Activated CD4-positive, alpha-beta T cell treated with anti-CD3 and anti-CD28 coated beads for 36 hours (primary cell): ENCODE data around the gene YPEL1. TPM values are rescaled to one million over a fixed set of nuclear protein-coding genes. Genes with fewer than 3 reads are reported as not detected.
A peak's percentile ranks its signal among the peaks of the same experiment; 100 is the strongest.
"Not testable (repeated sequence)": the region's sequence is repeated elsewhere in the genome, so short reads cannot be mapped to it uniquely, and the experiment has no call there.

Experiments used
- ATAC-seq: fragments of 200-7000 bp; cut with Tn5 transposase; one replicate; pipeline ENCODE4 v1.10.0; 2021; ENCODE audit warnings: mild to moderate bottlenecking, moderate library complexity
- CTCF ChIA-PET: fragments of 350-600 bp; sonication (Branson Sonifier 250); formaldehyde crosslinking; loops from one replicate; lab custom pipeline; 2021; ENCODE audit warnings: antibody characterized with exemption; lab: Charles Lee
- POLR2A ChIA-PET: fragments of 350-600 bp; sonication (Branson Sonifier 250); formaldehyde crosslinking; loops from one replicate; lab custom pipeline; 2021; ENCODE audit warnings: antibody characterized with exemption, inconsistent platforms; lab: Charles Lee
- DNase-seq: peaks from one replicate; pipeline ENCODE4 v3.0.0-alpha.2; 2020
- H3K27ac Mint-ChIP-seq: one replicate; pipeline ENCODE4 v1.8.0; 2021; ENCODE audit warnings: mixed read lengths
- H3K27me3 Mint-ChIP-seq: one replicate; pipeline ENCODE4 v1.8.0; 2021; ENCODE audit warnings: mixed read lengths
- H3K36me3 Mint-ChIP-seq: one replicate; pipeline ENCODE4 v1.8.0; 2021; ENCODE audit warnings: low read depth, mixed read lengths
- H3K4me1 Mint-ChIP-seq: one replicate; pipeline ENCODE4 v1.8.0; 2021; ENCODE audit warnings: mixed read lengths
- H3K4me3 Mint-ChIP-seq: one replicate; pipeline ENCODE4 v1.8.0; 2021; ENCODE audit warnings: mild to moderate bottlenecking, moderate library complexity, mixed read lengths
- H3K9me3 Mint-ChIP-seq: one replicate; pipeline ENCODE4 v1.8.0; 2021; ENCODE audit warnings: low read depth, mixed read lengths
- intact Hi-C, 2 experiments: fragments of 100-400 bp; cut with DNase I in 1 of 2; cut with micrococcal nuclease in 1 of 2; formaldehyde crosslinking; loops; one replicate each; pipeline versions ENCODE4 v1.14.2 to v1.15.1; 2022 to 2024; cut with DNase I, micrococcal nuclease
- total RNA-seq, 2 experiments: library from RNA; stranded (reverse); gene quantifications; one replicate each; pipeline ENCODE4 v1.2.3, GENCODE V29; 2021

The YPEL1 gene
- total RNA-seq, 2 experiments from 2014 or later = 1.0 to 1.5 TPM

DNA sequence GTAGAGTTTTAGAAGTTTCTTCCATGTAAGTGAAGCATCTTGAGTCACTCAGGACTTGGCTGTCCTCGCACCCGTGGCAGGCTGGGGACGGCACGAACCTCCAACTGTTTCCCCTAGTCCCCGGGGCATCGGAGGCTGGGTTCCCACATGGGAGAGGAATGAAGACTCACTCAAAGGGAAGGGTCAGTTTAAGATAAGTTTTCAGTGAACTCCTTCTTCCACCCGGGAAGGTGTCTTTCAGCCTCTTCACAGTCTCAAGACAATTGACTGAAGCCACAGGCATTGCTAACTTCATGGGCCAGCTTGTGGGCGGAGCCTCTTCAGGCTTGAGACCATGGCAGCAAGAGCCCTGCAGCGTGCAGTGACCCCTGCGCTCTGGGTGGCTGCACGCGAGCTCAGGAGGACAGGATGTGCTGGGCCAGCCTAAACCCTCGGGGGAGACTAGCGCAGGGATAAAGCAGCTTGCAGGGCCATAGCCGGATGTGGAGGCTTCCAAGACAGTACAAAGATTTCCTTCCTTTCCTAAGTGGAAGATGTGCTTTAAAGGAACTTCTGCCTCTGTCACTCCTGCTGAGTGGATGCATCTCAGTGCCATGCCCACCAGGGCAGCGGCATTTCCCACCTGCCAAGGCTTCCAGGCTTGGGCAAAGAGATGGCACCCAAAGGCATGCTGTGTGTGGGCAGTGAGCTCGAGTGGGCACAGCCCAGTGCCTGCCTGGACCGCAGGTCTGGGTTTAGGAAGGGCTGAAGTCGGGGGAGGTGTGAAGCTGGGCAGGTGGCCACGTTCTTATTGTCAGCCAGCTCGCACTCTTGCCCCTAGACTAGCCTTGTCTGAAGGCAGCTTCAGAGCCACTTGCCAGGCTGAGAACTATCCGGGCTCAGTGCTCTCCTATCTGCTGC, 36.9 kb downstream of the YPEL1 start:
- CTCF ChIA-PET = interaction anchor here (0.6 to 1.0 kb wide), 2 partner anchors 169 to 254 kb away, joined by 3 read pairs; partner anchors contain the start of genes MAPK1 and PPM1F
- Mint-ChIP-seq H3K36me3 (peaks cover 9% of the 10 kb centered on the region), H3K27ac (no peak overlapping the region), H3K4me3 (no peak overlapping the region), H3K27me3 (no peaks in the 10 kb centered on the region), H3K9me3 (no peaks in the 10 kb centered on the region), H3K4me1 (no peaks in the 10 kb centered on the region)
- ATAC-seq (no peak), DNase-seq (no peak)
- POLR2A ChIA-PET = no interaction called here
- intact Hi-C loops = no loop called here

DNA sequence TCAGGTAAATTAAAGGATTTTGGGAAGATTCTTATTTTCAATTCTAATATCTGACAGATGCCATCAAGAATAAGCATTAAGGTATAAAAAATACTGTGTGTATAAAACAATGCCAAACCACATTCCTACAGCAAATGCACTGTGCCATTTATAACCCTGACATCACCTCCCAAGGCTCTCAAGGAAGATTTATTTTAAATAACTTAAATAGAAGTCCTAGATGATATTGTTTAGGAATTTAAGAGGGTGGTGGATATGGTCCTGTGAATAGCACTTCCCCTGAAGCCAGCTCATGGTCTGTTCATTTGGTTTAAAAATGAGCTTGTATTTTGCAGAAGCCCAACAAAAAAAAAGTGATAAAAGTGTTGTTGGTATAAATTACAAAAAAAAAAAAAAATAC, 37.7 kb downstream of the YPEL1 start:
- no peaks in the 10 kb centered on the region for H3K27me3 Mint-ChIP-seq
- ChIA-PET CTCF (interaction anchor here (0.6 kb wide), 1 partner anchor 170 kb away, joined by 3 read pairs; the partner anchor contains the start of gene MAPK1), POLR2A (no interaction called here)
- no peak overlapping the region for H3K4me3 Mint-ChIP-seq
- no peak for ATAC-seq
- intact Hi-C loops = no loop called here
- DNase-seq = no peak
- H3K9me3 Mint-ChIP-seq = no peaks in the 10 kb centered on the region
- H3K27ac Mint-ChIP-seq = no peak overlapping the region
- H3K4me1 Mint-ChIP-seq = no peaks in the 10 kb centered on the region
- peaks cover 9% of the 10 kb centered on the region for H3K36me3 Mint-ChIP-seq

DNA sequence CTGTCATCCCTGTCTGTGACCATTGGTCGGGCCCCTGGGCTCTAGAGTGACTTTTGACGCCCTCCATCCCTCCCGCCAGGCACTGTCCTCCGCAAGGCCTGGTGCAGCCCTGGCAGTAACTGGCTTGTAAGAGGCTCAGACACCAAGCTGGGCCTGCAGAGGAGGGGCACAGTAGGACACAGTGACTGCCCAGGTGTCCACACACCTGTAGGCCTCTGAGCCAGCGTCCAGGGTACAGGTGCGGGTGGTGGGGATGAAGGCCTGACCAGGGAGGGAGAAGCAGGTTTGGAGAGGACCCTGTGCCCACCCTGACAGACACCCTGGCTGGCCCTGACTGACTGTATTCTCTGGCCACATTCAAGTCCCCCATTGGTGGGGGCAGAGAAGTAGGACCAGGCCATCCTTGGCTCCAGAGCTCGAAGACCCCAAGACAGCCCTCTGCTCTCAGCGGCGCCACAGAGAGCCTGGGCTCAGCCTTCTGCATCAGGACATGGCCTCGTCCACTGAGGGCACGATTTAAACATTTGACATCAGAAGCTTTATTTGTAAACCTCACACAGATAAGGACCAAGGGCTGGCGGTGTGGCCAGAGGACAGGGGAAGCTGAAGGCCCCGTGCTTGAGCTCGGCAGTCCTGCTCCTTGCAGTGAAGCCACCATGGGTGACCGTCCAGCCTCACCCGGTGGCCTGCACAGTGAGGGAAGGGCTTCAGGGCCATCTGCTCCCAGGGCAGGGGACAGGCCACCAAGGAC, 38.4 kb downstream of the YPEL1 start:
- DNase-seq (no peak), ATAC-seq (no peak)
- Mint-ChIP-seq H3K4me1 (no peaks in the 10 kb centered on the region), H3K27ac (no peak overlapping the region), H3K4me3 (no peak overlapping the region), H3K27me3 (no peaks in the 10 kb centered on the region), H3K9me3 (no peaks in the 10 kb centered on the region), H3K36me3 (peaks cover 9% of the 10 kb centered on the region)
- ChIA-PET CTCF (no interaction called here), POLR2A (no interaction called here)
- intact Hi-C loops = no loop called here

DNA sequence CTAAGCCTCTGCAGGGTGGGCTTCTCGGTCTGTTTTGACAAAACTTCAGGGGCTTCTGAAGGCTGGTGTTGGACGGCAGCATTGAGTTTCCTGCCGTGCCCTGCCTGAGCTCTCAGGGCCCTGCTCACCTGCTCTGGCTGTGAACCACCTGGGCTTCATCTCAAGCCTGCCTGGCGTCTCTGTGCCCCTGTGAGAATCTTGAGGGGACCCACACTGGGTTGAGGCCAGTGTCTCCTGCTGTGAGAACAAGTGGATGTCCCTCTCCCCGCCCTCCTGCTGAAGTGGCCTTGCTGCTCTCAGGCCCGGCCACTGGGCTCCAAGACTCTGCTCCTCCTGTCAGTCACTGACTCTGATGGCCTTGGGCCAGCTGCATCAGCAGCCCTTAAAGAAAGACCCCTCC, 39.5 kb downstream of the YPEL1 start:
- DNase-seq (no peak), ATAC-seq (no peak)
- no peaks in the 10 kb centered on the region for H3K27me3 Mint-ChIP-seq
- CTCF ChIA-PET = no interaction called here
- POLR2A ChIA-PET = no interaction called here
- peaks cover 15% of the 10 kb centered on the region for H3K36me3 Mint-ChIP-seq
- peaks cover under 1% of the 10 kb centered on the region for H3K4me1 Mint-ChIP-seq
- H3K27ac Mint-ChIP-seq = no peak overlapping the region
- no peaks in the 10 kb centered on the region for H3K9me3 Mint-ChIP-seq
- intact Hi-C loops = no loop called here
- no peak overlapping the region for H3K4me3 Mint-ChIP-seq

DNA sequence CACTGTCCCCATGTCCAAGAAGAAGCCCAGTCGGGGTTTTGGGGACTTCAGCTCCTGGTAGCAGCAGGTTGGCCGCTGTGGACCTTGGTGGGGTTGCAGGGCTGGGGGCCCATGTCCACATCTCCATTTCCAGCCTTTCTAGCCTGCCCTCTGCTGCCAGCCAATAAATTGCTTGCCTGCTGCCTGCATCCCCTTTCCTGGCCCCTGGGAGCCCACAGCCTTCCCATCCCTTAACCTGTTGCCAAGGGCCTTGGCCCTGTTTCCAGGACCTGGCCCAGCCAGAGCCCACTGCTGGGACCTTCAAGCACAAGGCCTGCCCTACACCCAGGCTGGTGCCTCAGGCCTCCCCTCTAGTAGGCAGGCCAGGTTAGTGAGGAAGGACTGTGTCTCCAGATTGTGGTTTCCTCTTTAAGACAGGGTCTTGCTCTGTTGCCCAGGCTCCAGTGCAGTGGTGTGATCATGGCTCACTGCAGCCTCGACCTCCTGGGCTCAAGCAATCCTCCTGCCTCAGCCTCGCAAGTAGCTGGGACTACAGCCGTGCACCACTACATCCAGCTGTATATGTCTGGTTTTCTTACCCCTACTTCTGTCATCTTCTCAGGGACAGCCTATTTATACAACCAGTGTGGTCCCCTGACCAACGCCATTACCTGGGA, 40.0 kb downstream of the YPEL1 start:
- CTCF ChIA-PET = no interaction called here
- no peak for ATAC-seq
- Mint-ChIP-seq H3K9me3 (no peaks in the 10 kb centered on the region), H3K36me3 (peaks cover 17% of the 10 kb centered on the region), H3K4me1 (peaks cover 4% of the 10 kb centered on the region), H3K27ac (no peak overlapping the region), H3K4me3 (no peak overlapping the region), H3K27me3 (no peaks in the 10 kb centered on the region)
- POLR2A ChIA-PET = no interaction called here
- intact Hi-C loops = no loop called here
- no peak for DNase-seq

DNA sequence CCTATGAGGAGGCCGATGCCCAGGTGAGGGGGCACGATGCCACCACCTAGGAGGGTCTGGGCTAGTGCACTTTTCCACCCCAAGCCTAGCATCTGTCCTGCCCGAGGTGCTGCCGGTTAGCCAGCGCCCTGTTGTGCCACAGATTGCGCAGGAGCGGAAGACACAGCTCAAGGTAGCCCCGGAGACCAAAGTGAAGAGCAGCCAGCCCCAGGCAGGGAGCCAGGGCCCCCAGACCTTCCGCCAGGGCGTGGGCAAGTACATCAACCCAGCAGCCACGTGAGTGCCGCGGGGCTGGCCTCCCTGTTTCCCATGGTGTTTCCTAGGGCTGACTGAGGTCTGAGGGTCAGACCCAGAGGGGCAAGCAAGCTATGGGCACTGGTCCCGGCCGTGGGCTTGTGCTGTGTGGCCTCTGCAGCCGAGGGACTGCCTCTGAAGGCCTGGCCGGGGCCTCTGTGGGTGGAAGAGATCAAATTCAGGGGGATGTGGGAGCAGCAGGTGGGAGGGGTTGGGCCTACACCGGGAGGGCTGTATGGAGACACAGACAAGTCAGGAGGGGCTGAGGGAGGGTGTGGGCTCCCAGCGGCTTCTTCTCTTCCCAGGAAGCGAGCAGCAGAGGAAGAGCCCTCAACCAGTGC, 40.7 kb downstream of the YPEL1 start:
- ChIA-PET POLR2A (no interaction called here), CTCF (no interaction called here)
- no peak overlapping the region for H3K27ac Mint-ChIP-seq
- H3K4me3 Mint-ChIP-seq = no peak overlapping the region
- peaks cover 10% of the 10 kb centered on the region for H3K4me1 Mint-ChIP-seq
- H3K36me3 Mint-ChIP-seq = peaks cover 18% of the 10 kb centered on the region
- no peaks in the 10 kb centered on the region for H3K9me3 Mint-ChIP-seq
- intact Hi-C loops = no loop called here
- DNase-seq (no peak), ATAC-seq (no peak)
- no peaks in the 10 kb centered on the region for H3K27me3 Mint-ChIP-seq

DNA sequence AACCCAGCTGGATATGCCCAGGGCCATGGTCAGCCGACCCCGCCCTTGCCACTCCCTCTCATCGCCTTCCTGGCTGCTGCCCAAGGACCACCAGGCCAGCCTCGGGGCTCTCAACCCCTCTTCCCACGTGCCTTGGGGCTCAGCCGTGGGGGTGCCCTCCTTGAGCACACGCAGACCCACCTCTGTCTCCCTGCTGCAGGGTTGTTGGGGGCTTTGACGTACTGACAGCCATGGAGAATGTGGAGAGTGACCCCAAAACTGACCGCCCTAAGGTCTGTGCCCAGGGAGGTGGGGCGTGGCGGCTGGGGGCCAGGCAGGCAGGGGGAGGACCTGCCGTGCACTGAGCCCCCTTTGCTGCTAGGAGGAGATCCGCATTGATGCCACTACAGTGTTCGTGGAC, 41.2 kb downstream of the YPEL1 start:
- Mint-ChIP-seq H3K9me3 (no peaks in the 10 kb centered on the region), H3K27ac (no peak overlapping the region), H3K4me1 (peaks cover 15% of the 10 kb centered on the region), H3K27me3 (no peaks in the 10 kb centered on the region), H3K4me3 (no peak overlapping the region), H3K36me3 (peaks cover 22% of the 10 kb centered on the region)
- DNase-seq = no peak
- ChIA-PET POLR2A (no interaction called here), CTCF (no interaction called here)
- no peak for ATAC-seq
- intact Hi-C loops = no loop called here

DNA sequence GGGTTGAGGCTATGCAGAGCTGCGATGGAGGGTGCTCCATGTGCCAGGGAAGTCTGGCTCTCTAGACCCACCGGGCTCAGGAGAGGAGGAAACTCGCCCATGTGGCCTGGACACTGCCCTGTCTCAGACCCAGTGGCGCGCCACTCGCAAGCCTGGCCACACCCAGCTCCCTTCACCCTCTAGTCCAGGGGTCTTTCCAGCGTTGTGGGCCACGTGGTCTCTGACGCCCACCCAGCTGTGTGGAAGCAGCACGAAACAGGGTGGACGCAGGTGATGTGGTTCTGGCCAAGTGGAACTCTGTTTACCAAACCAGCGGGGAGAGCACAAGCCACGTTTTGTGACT, 41.6 kb downstream of the YPEL1 start:
- ATAC-seq (no peak), DNase-seq (no peak)
- peaks cover 22% of the 10 kb centered on the region for H3K36me3 Mint-ChIP-seq
- CTCF ChIA-PET = no interaction called here
- no peaks in the 10 kb centered on the region for H3K27me3 Mint-ChIP-seq
- H3K9me3 Mint-ChIP-seq = no peaks in the 10 kb centered on the region
- peaks cover 15% of the 10 kb centered on the region for H3K4me1 Mint-ChIP-seq
- intact Hi-C loops = no loop called here
- H3K4me3 Mint-ChIP-seq = no peak overlapping the region
- POLR2A ChIA-PET = no interaction called here
- H3K27ac Mint-ChIP-seq = no peak overlapping the region

DNA sequence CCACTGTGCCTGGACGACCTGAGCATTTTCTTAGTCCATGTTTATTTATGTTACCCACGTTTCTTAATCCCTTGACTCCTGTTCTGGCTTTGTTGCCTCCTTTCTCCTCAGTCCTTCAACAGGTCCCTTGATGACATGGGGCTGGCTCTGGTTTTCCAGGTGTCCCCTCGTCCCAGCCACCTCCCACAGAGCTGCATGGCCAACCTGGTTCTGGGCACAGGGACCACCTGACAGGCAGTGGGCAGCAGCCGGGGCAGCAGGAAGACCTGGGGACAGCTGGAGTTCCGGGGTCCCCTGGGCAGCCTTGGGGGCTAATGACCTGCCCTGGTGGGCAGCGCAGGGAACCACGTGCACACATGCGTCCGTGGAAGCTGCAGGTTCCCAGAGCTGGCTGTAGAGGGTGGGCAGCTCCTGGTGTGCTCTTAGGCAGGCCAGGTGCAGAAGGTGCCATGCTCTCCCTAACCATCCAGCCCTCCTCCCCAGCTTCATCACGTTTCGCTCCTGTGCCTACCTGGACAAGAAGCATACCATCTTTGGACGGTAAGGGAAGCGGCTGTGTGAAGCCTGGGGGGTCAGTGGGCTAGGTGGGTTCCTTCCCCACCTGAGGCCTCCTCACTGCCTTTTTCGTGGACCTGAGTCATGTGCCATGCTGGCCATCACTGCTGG, 42.1 kb downstream of the YPEL1 start:
- Mint-ChIP-seq H3K27me3 (no peaks in the 10 kb centered on the region), H3K9me3 (no peaks in the 10 kb centered on the region), H3K4me1 (peaks cover 15% of the 10 kb centered on the region), H3K27ac (no peak overlapping the region), H3K36me3 (peaks cover 22% of the 10 kb centered on the region), H3K4me3 (no peak overlapping the region)
- ChIA-PET POLR2A (no interaction called here), CTCF (interaction anchor here (0.6 kb wide), 1 partner anchor 1672 kb away, joined by 3 read pairs; no protein-coding TSS in a partner anchor)
- DNase-seq (no peak), ATAC-seq (no peak)
- intact Hi-C loops = no loop called here

DNA sequence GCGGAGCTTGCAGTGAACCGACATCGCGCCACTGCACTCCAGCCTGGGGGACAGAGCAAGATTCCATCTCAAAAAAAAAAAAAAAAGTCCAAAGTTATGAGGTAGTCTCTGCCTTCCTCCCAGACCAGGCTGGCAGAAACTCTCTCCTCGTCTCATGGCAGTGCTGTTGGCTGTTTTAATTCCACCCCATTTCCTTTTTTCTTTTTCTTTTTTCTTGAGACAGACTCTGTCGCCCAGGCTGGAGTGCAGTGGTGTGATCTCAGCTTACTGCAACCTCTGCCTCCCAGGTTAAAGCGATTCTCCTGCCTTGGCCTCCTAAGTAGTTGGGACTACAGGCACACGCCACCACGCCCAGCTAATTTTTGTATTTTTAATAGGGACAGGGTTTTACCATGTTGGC, 42.7 kb downstream of the YPEL1 start:
- H3K4me3 Mint-ChIP-seq, DNase-seq, intact Hi-C loops, POLR2A ChIA-PET, H3K27me3 Mint-ChIP-seq, H3K9me3 Mint-ChIP-seq, H3K27ac Mint-ChIP-seq, ATAC-seq: not testable (repeated sequence)
- peaks cover 22% of the 10 kb centered on the region for H3K36me3 Mint-ChIP-seq
- CTCF ChIA-PET = interaction anchor here (0.6 kb wide), 2 partner anchors 739 to 1671 kb away, joined by 3 read pairs; no protein-coding TSS in a partner anchor
- H3K4me1 Mint-ChIP-seq = peaks cover 15% of the 10 kb centered on the region

DNA sequence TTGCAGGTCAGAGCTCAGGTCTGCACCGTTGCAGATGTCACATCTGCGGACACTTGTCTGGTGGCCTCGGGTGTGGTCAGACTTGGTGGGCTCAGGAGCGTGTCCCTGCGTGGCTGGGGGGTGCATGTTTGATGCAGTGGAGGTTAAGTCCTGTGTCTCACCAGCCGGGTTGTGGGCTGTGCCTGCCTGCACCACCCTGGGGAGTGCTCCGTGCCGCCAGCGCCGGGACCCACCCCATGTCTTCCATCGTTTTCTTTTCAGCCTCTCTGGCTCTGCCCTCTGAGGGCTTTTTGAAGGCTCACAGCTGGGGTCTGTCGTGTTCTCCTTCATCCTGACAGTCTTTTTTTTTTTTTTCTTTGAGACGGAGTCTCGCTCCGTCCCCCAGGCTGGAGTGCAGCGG, 43.8 kb downstream of the YPEL1 start:
- ChIA-PET CTCF (interaction anchor here (0.7 kb wide), 1 partner anchor 70 kb away, joined by 3 read pairs; no protein-coding TSS in a partner anchor), POLR2A (no interaction called here)
- Mint-ChIP-seq H3K9me3 (no peaks in the 10 kb centered on the region), H3K27ac (peak overlapping the region; percentile 14), H3K4me3 (no peak overlapping the region), H3K4me1 (peaks cover 15% of the 10 kb centered on the region), H3K36me3 (peaks cover 21% of the 10 kb centered on the region), H3K27me3 (no peaks in the 10 kb centered on the region)
- DNase-seq (no peak), ATAC-seq (no peak)
- intact Hi-C loops = no loop called here
